ENCODE results near the gene PNLIPRP2. TPM values are rescaled to one million over a fixed set of nuclear protein-coding genes. Genes with fewer than 3 reads are reported as not detected.

Gene PNLIPRP2
- total and polyA plus RNA-seq, 2 donors (not counting 1 experiment from before 2014, with no cell fraction given), result not detected

DNA sequence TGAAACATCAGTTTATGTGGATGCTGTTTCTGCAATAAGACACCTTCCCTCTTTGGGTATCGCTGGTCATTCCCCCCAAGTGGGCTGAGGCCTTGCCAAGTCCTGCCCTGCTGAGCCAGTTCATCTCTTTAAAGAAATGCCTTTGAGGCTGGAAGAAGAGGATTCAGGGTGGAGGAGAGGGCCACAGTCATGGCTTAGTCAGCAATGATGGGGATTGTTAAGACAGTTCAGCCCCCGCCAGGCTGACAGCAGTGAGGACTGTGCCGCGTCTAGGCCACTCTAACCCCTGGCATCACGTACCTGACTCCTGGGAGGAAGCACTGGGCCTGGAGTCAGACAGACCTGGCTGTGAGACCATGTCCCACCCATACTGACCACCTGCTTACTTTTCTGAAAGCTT is 48.3 kb downstream of the PNLIPRP2 start:
- Histone ChIP-seq H2AFZ (ENCODE audit: low read length) (no peak overlapping the region), H3K4me2 (ENCODE audit: extremely low read depth, insufficient read depth, low read length) (no peak overlapping the region), H3K4me1 (ENCODE audit: control insufficient read depth, extremely low read depth, insufficient read depth, low read length) (no peaks in the 10 kb centered on the region), H3K27ac (ENCODE audit: insufficient read depth, low read length) (no peak overlapping the region), H3K79me2 (ENCODE audit: control insufficient read depth, insufficient read depth, low read length) (no peaks in the 10 kb centered on the region), H3K9me3 (ENCODE audit: control insufficient read depth, insufficient read depth, low read depth, low read length) (no peaks in the 10 kb centered on the region), H3K27me3 (ENCODE audit: control insufficient read depth, insufficient read depth, low read length) (no peaks in the 10 kb centered on the region), H4K20me1 (ENCODE audit: control insufficient read depth, extremely low read depth, insufficient read depth, low read length) (no peaks in the 10 kb centered on the region), H3K4me3 (replicated peaks in 1 of 4; ENCODE audit: control extremely low read depth in 1 of 4, insufficient read depth in 1 of 4, low read depth in 3 of 4, low read length in 4 of 4) (no peak overlapping the region), H3K36me3 (ENCODE audit: control insufficient read depth, insufficient read depth, low read length) (no peaks in the 10 kb centered on the region), H3K9ac (ENCODE audit: insufficient read depth, low read length) (no peak overlapping the region)
- no peak for TF ChIP-seq EZH2 (IDR thresholded peaks at IDR 0.05; ENCODE audit: low read length, missing control alignments)
- peak in 1 of 2 donors; percentile 8 for DNase-seq (ENCODE audit: low read depth in 2 of 2)

- Histone ChIP-seq H3K27me3 (ENCODE audit: control insufficient read depth, insufficient read depth, low read length) (no peaks in the 10 kb centered on the region), H3K9ac (ENCODE audit: insufficient read depth, low read length) (no peak overlapping the region), H3K79me2 (ENCODE audit: control insufficient read depth, insufficient read depth, low read length) (no peaks in the 10 kb centered on the region), H3K4me2 (ENCODE audit: extremely low read depth, insufficient read depth, low read length) (no peak overlapping the region), H2AFZ (ENCODE audit: low read length) (no peak overlapping the region), H4K20me1 (ENCODE audit: control insufficient read depth, extremely low read depth, insufficient read depth, low read length) (no peaks in the 10 kb centered on the region), H3K9me3 (ENCODE audit: control insufficient read depth, insufficient read depth, low read depth, low read length) (no peaks in the 10 kb centered on the region), H3K4me1 (ENCODE audit: control insufficient read depth, extremely low read depth, insufficient read depth, low read length) (no peaks in the 10 kb centered on the region), H3K27ac (ENCODE audit: insufficient read depth, low read length) (no peak overlapping the region), H3K4me3 (replicated peaks in 1 of 4; ENCODE audit: control extremely low read depth in 1 of 4, insufficient read depth in 1 of 4, low read depth in 3 of 4, low read length in 4 of 4) (no peak overlapping the region), H3K36me3 (ENCODE audit: control insufficient read depth, insufficient read depth, low read length) (no peaks in the 10 kb centered on the region)
- DNase-seq (ENCODE audit: low read depth in 2 of 2), result peak in 1 of 2 donors; percentile 20
- TF ChIP-seq EZH2 (IDR thresholded peaks at IDR 0.05; ENCODE audit: low read length, missing control alignments), result no peak
- TF ChIP-seq, protein P1, sequence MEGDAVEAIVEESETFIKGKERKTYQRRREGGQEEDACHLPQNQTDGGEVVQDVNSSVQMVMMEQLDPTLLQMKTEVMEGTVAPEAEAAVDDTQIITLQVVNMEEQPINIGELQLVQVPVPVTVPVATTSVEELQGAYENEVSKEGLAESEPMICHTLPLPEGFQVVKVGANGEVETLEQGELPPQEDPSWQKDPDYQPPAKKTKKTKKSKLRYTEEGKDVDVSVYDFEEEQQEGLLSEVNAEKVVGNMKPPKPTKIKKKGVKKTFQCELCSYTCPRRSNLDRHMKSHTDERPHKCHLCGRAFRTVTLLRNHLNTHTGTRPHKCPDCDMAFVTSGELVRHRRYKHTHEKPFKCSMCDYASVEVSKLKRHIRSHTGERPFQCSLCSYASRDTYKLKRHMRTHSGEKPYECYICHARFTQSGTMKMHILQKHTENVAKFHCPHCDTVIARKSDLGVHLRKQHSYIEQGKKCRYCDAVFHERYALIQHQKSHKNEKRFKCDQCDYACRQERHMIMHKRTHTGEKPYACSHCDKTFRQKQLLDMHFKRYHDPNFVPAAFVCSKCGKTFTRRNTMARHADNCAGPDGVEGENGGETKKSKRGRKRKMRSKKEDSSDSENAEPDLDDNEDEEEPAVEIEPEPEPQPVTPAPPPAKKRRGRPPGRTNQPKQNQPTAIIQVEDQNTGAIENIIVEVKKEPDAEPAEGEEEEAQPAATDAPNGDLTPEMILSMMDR (conservative IDR thresholded peaks at IDR 0.05 in 1 of 2, IDR thresholded peaks at IDR 0.05 in 1 of 2; ENCODE audit: low read depth in 1 of 2, low read length in 2 of 2), result no peak
These were observed 49.3 kb downstream of the PNLIPRP2 start for GRCh38 chr10:116669832-116670644.

GRCh38 chr10:116670706-116671105 is 50.0 kb downstream of the PNLIPRP2 start:
- Histone ChIP-seq H3K79me2 (ENCODE audit: control insufficient read depth, insufficient read depth, low read length) (no peaks in the 10 kb centered on the region), H3K9ac (ENCODE audit: insufficient read depth, low read length) (no peak overlapping the region), H3K4me3 (replicated peaks in 1 of 4; ENCODE audit: control extremely low read depth in 1 of 4, insufficient read depth in 1 of 4, low read depth in 3 of 4, low read length in 4 of 4) (no peak overlapping the region), H3K27ac (ENCODE audit: insufficient read depth, low read length) (no peak overlapping the region), H3K9me3 (ENCODE audit: control insufficient read depth, insufficient read depth, low read depth, low read length) (no peaks in the 10 kb centered on the region), H3K36me3 (ENCODE audit: control insufficient read depth, insufficient read depth, low read length) (no peaks in the 10 kb centered on the region), H4K20me1 (ENCODE audit: control insufficient read depth, extremely low read depth, insufficient read depth, low read length) (no peaks in the 10 kb centered on the region), H3K4me1 (ENCODE audit: control insufficient read depth, extremely low read depth, insufficient read depth, low read length) (no peaks in the 10 kb centered on the region), H2AFZ (ENCODE audit: low read length) (no peak overlapping the region), H3K27me3 (ENCODE audit: control insufficient read depth, insufficient read depth, low read length) (no peaks in the 10 kb centered on the region), H3K4me2 (ENCODE audit: extremely low read depth, insufficient read depth, low read length) (no peak overlapping the region)
- DNase-seq (ENCODE audit: low read depth in 2 of 2), result no peak
- no peak for TF ChIP-seq EZH2 (IDR thresholded peaks at IDR 0.05; ENCODE audit: low read length, missing control alignments)
- TF ChIP-seq, protein P1 (conservative IDR thresholded peaks at IDR 0.05 in 1 of 2, IDR thresholded peaks at IDR 0.05 in 1 of 2; ENCODE audit: low read depth in 1 of 2, low read length in 2 of 2), result no peak

Data from fibroblast of lung (primary cell).